K562 (cell line): ENCODE measurements around the gene F12. TPM values are rescaled to one million over a fixed set of nuclear protein-coding genes. Genes with fewer than 3 reads are reported as not detected.

ENCODE experiments used
- ATAC-seq: fragments of 200-7000 bp; cut with Tn5 transposase; 3 replicates; pipeline ENCODE4 v1.9.1; 2020; ENCODE audit warnings: moderate library complexity
- BruUV-seq: library from RNA; stranded (reverse); fragments of 400-500 nt; replicated peaks from 2 replicates; lab custom pipeline; 2021; lab: Mats Ljungman, UMichigan
- CTCF ChIA-PET: fragments of 300-600 bp; formaldehyde crosslinking; extraction: SDS; loops from one replicate; lab custom pipeline; 2021; ENCODE audit warnings: low intra/inter-chr PET ratio; lab: Yijun Ruan, JAX
- POLR2A ChIA-PET: fragments of 300-600, 350-650 bp; sonication (Branson Sonifier 250); formaldehyde crosslinking; extraction: SDS; loops from one replicate; lab custom pipeline; 2021; ENCODE audit warnings: antibody characterized with exemption, inconsistent platforms; lab: Yijun Ruan, JAX
- DNase-seq, 4 experiments: peaks; one replicate each; pipeline versions ENCODE4 v3.0.0 to v3.0.0-alpha.2; 2011 to 2018; ENCODE audit warnings: low spot score in 3 of 4, mixed read lengths in 3 of 4; ENCODE audit errors: extremely low read depth in 1 of 4
- FAIRE-seq: peaks from 2 replicates; lab custom pipeline; 2011; peaks lifted over from hg19 to GRCh38; lab: Jason Lieb, UNC
- H2AFZ ChIP-seq: 2 replicates; pipeline ENCODE4 v1.6.0; 2011; ENCODE audit warnings: low read depth, low read length, control low read depth, inconsistent platforms
- H3K27ac ChIP-seq: fragments of 200-600 bp; 3 replicates; pipeline ENCODE4 v1.8.0; 2011; ENCODE audit warnings: low read depth, mild to moderate bottlenecking, control low read depth, inconsistent platforms, low read length, moderate library complexity, mixed read lengths; ENCODE audit errors: extremely low read depth
- H3K27me3 ChIP-seq, 2 experiments: fragments of 300-600 bp in 1 of 2; 2 replicates in 1 of 2; 3 replicates in 1 of 2; pipeline versions ENCODE4 v1.6.0 to v1.8.0; 2011; ENCODE audit warnings: inconsistent platforms in 2 of 2, low read length in 2 of 2, mild to moderate bottlenecking in 1 of 2, mixed read lengths in 1 of 2, moderate library complexity in 1 of 2; ENCODE audit not compliant: control insufficient read depth in 2 of 2, insufficient read depth in 2 of 2
- H3K36me3 ChIP-seq: fragments of 300-600 bp; 3 replicates; pipeline ENCODE4 v1.8.0; 2011; ENCODE audit warnings: mild to moderate bottlenecking, low read length, inconsistent platforms; ENCODE audit not compliant: control insufficient read depth, insufficient read depth
- H3K4me1 ChIP-seq, 2 experiments: fragments of 200-600 bp in 1 of 2; replicated peaks in 1 of 2; 2 replicates in 1 of 2; 3 replicates in 1 of 2; pipeline versions ENCODE4 v1.5.1 to v1.8.0; 2011; ENCODE audit warnings: inconsistent platforms in 2 of 2, low read length in 2 of 2, mild to moderate bottlenecking in 1 of 2, mixed read lengths in 1 of 2, moderate library complexity in 1 of 2; ENCODE audit not compliant: control insufficient read depth in 2 of 2, insufficient read depth in 2 of 2
- H3K4me2 ChIP-seq: 2 replicates; pipeline ENCODE4 v1.6.1; 2011; ENCODE audit warnings: low read length, control low read depth, inconsistent platforms, mixed read lengths; ENCODE audit not compliant: insufficient read depth
- H3K4me3 ChIP-seq: fragments of 200-600 bp; sonication (generic), shearing (Covaris generic); 2 replicates; pipeline ENCODE4 v1.5.1; 2016; ENCODE audit warnings: control low read depth, inconsistent platforms
- H3K79me2 ChIP-seq: fragments of 200-600 bp; 3 replicates; pipeline ENCODE4 v1.8.0; 2011; ENCODE audit warnings: low read length, inconsistent platforms; ENCODE audit not compliant: control insufficient read depth, insufficient read depth
- H3K9ac ChIP-seq, 2 experiments: 2 replicates each; pipeline versions ENCODE4 v1.6.0 to v1.6.1; 2011; ENCODE audit warnings: low read depth in 2 of 2, low read length in 2 of 2, control low read depth in 1 of 2, inconsistent platforms in 1 of 2, mild to moderate bottlenecking in 1 of 2, mixed read lengths in 1 of 2; ENCODE audit not compliant: insufficient read depth in 1 of 2
- H3K9me1 ChIP-seq: one replicate; pipeline ENCODE4 v1.6.0; 2011; ENCODE audit warnings: inconsistent platforms, mild to moderate bottlenecking, low read length, moderate library complexity; ENCODE audit not compliant: control insufficient read depth, insufficient read depth
- H3K9me3 ChIP-seq: replicated peaks from 2 replicates; pipeline ENCODE4 v1.5.1; 2011; ENCODE audit warnings: low read depth, low read length, inconsistent platforms; ENCODE audit not compliant: control insufficient read depth, insufficient read depth
- H4K20me1 ChIP-seq: replicated peaks from 2 replicates; pipeline ENCODE4 v1.6.1; 2011; ENCODE audit warnings: low read length, inconsistent platforms, mixed read lengths; ENCODE audit not compliant: control insufficient read depth, insufficient read depth
- NUFIP1 ChIP-seq: fragments of 450-650 bp; IDR thresholded peaks from 2 replicates; pipeline ENCODE4 v1.6.1; 2018; ENCODE audit not compliant: partially characterized antibody
- PRDM10 ChIP-seq: fragments of 450-650 bp; IDR thresholded peaks from 2 replicates; pipeline ENCODE4 v1.6.1; 2018; ENCODE audit not compliant: partially characterized antibody
- ZNF263 ChIP-seq: sonication (generic); formaldehyde crosslinking; IDR thresholded peaks from 2 replicates; pipeline ENCODE4 v1.8.0; 2022; ENCODE audit warnings: mild to moderate bottlenecking, missing genetic modification reagents, borderline replicate concordance
- ZSCAN32 ChIP-seq: fragments of 450-650 bp; formaldehyde crosslinking; IDR thresholded peaks from 2 replicates; pipeline ENCODE4 v1.4.0; 2020; ENCODE audit warnings: mild to moderate bottlenecking, moderate library complexity
- WGBS: fragments of 100-300 bp; shearing (Covaris generic); methylation state at CpG from one replicate; pipeline ENCODE4 v1.1.6; 2016; ENCODE audit warnings: low coverage, mixed read lengths; ENCODE audit not compliant: insufficient coverage; ENCODE audit errors: missing lambda C conversion rate; 5-methylcytosine and 5-hydroxymethylcytosine counted together
- in situ Hi-C: fragments of 300-500 bp; cut with MboI; formaldehyde crosslinking; loops from 4 replicates; pipeline ENCODE4 v1.15.0; 2018; ENCODE audit warnings: inconsistent platforms, mixed read lengths
- intact Hi-C: fragments of 100-400 bp; cut with micrococcal nuclease; formaldehyde crosslinking; loops from 2 replicates; pipeline ENCODE4 v1.14.2; 2022
- polyA plus RNA-seq, 8 experiments: library from polyadenylated mRNA; depleted of rRNA in 4 of 8; stranded (reverse) in 5 of 8; unstranded in 3 of 8; fragments of >200 nt; fragmentation: Nextera tagmentation in 2 of 8; fragmentation: Illumina TruSeq in 1 of 8; extraction: Ambion mirVana in 2 of 8; extraction: Trizol in 1 of 8; gene quantifications; 2 replicates each; pipeline versions ENCODE4 v1.2.1 to v1.2.3, GENCODE V29; 2011 to 2014; ENCODE audit warnings: inconsistent platforms in 1 of 8, missing spikeins in 1 of 8
- total RNA-seq, 7 experiments: library from RNA; depleted of rRNA in 6 of 7; stranded (reverse); fragments of >200 nt in 6 of 7; fragmentation: Illumina TruSeq in 2 of 7; extraction: Trizol in 2 of 7; gene quantifications; 2 replicates each; pipeline versions ENCODE4 v1.2.1 to v1.2.3, GENCODE V29; 2011 to 2021; ENCODE audit warnings: low replicate concordance in 1 of 7

Gene F12
- total and polyA plus RNA-seq, 9 of the 15 experiments (the other 6 are each of a cell fraction or from before 2014, with no cell fraction given), result 0.59 to 18.3 (median 3.6) TPM

DNA sequence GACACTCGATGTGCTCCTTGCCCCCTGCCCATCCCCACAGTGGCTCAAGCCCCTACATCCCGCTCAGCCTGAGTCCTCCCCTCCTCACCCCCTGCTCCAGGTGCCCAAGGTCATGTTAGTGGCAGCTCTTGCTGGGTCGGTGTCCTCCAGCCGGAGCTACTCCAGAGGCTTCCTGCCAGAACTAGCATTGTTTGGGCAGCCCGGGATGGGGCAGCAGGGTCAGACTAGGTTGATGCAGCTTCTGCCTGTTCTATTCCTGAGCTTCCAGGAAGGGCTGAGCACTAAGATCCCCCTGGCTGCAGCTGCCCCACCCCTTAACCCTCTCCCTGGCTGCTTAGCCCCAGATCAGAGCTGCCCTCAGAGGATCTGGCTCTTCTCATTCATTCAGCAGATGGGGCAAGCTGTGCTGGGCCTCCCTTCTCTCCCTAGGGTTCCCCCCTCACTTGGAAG lies 51.0 kb downstream of the F12 start:
- FAIRE-seq, result no peak
- POLR2A ChIA-PET, result interaction anchor here (0.7 to 0.8 kb wide), 3 partner anchors 11 to 82 kb away, joined by 3 read pairs; no protein-coding TSS in a partner anchor
- 0 out of 2 replicates have a peak, but pooled peaks cover 3% of the 10 kb centered on the region for H3K9me3 ChIP-seq
- no peaks in the 10 kb centered on the region for H4K20me1 ChIP-seq
- peak overlapping the region; percentile 10 to 83; a peak in 3 of 4 replicates for H3K9ac ChIP-seq
- in situ Hi-C loops, result no loop called here
- H3K9me1 ChIP-seq, result no peaks in the 10 kb centered on the region
- no peak for DNase-seq
- H3K4me1 ChIP-seq, result peaks cover 9 to 41% of the 10 kb centered on the region in 2 experiments; a peak in 4 of 5 replicates
- no peaks in the 10 kb centered on the region for H3K27me3 ChIP-seq
- H3K4me3 ChIP-seq, result peak overlapping the region; percentile 16; the same call in 1 of the 2 replicates
- no peak overlapping the region for H3K27ac ChIP-seq
- H3K36me3 ChIP-seq, result no peaks in the 10 kb centered on the region
- intact Hi-C loops, result no loop called here
- peak overlapping the region; percentile 92; the same call in 1 of the 2 replicates for H2AFZ ChIP-seq
- BruUV-seq, result no TSS peak
- no peak for ATAC-seq
- TF ChIP-seq PRDM10 (peak; percentile 81), ZNF263 (peak; percentile 56; the same call in 1 of the 2 replicates), NUFIP1 (no peak), ZSCAN32 (no peak)
- CTCF ChIA-PET, result no interaction called here
- no peaks in the 10 kb centered on the region for H3K79me2 ChIP-seq
- H3K4me2 ChIP-seq, result peak overlapping the region; percentile 29; the same call in 1 of the 2 replicates
- 52% methylated on average over 3 of the region's 5 CpGs for WGBS
